Kidney (tissue), 14 donors: ENCODE data around the gene EDNRB. TPM values are rescaled to one million over a fixed set of nuclear protein-coding genes. Genes with fewer than 3 reads are reported as not detected.

ENCODE experiments used
- DNase-seq, 5 donors: peaks; one replicate each; pipeline ENCODE4 v3.0.0-alpha.2; 2013 to 2020
- FAIRE-seq: peaks from 2 replicates; lab custom pipeline; 2012; peaks lifted over from hg19 to GRCh38; lab: Jason Lieb, UNC
- H3K27ac ChIP-seq, 2 donors: one replicate each; pipeline ENCODE4 v1.7.0; 2013; ENCODE audit warnings: low read depth in 2 of 2, low read length in 2 of 2, inconsistent platforms in 1 of 2
- H3K27me3 ChIP-seq: one replicate; pipeline ENCODE4 v1.7.1; 2013; ENCODE audit warnings: low read length, inconsistent platforms; ENCODE audit not compliant: control insufficient read depth, insufficient read depth
- H3K36me3 ChIP-seq, 3 donors: one replicate each; pipeline versions ENCODE4 v1.7.0 to v1.7.1; 2013; ENCODE audit warnings: low read length in 3 of 3, control low read depth in 1 of 3, inconsistent platforms in 1 of 3; ENCODE audit not compliant: insufficient read depth in 3 of 3, control insufficient read depth in 2 of 3
- H3K4me1 ChIP-seq, 3 donors: one replicate each; pipeline versions ENCODE4 v1.7.0 to v1.7.1; 2013; ENCODE audit warnings: low read length in 3 of 3, inconsistent platforms in 1 of 3, low read depth in 1 of 3; ENCODE audit not compliant: control insufficient read depth in 2 of 3, insufficient read depth in 2 of 3
- H3K4me3 ChIP-seq, 3 donors: one replicate each; pipeline versions ENCODE4 v1.7.0 to v1.8.1; 2013; ENCODE audit warnings: low read length in 3 of 3, control low read depth in 1 of 3, inconsistent platforms in 1 of 3
- H3K9ac ChIP-seq, 3 donors: one replicate each; pipeline versions ENCODE4 v1.7.0 to v1.7.1; 2013; ENCODE audit warnings: low read length in 3 of 3, control low read depth in 1 of 3, inconsistent platforms in 1 of 3
- H3K9me3 ChIP-seq, 3 donors: one replicate each; pipeline versions ENCODE4 v1.7.0 to v1.7.1; 2013; ENCODE audit warnings: low read length in 3 of 3, control low read depth in 1 of 3, inconsistent platforms in 1 of 3; ENCODE audit not compliant: control insufficient read depth in 2 of 3, insufficient read depth in 1 of 3
- intact Hi-C: fragments of 100-400 bp; cut with DNase I; formaldehyde crosslinking; loops from one replicate; pipeline ENCODE4 v1.11.1; 2022
- polyA plus RNA-seq: library from polyadenylated mRNA; stranded (reverse); fragments of 350-450 nt; fragmentation: Illumina TruSeq; extraction: RNeasy Lipid Tissue Mini Kit (QIAGEN cat#74804); gene quantifications from one replicate; pipeline ENCODE4 v1.2.3, GENCODE V29; 2014; ENCODE audit warnings: low read depth, low replicate concordance; ENCODE audit not compliant: insufficient read depth
- total RNA-seq: library from RNA; stranded (reverse); fragmentation: NEBNext Ultra II Directional; extraction: Animal tissue kit (Norgen Biotek cat#: 25700); gene quantifications from one replicate; pipeline ENCODE4 v1.2.1, GENCODE V29; 2021
- TF ChIP-seq, protein P1 (sequence below): IDR thresholded peaks from 3 replicates; pipeline ENCODE4 v1.5.1; 2012; ENCODE audit warnings: mild to moderate bottlenecking, moderate library complexity, borderline replicate concordance; ENCODE audit not compliant: insufficient read depth; ENCODE audit errors: extremely low read depth
- donor health status: control.
- donor health status: control.
- donor health status: control.
- donor health status: control.
- donor health status: control.
- donor health status: DM: yes; HTN: yes; CAD: no.
- donor health status: Normal renal cell carcinoma (clear cell type).

The EDNRB gene
- total and polyA plus RNA-seq, 2 donors from 2014 or later: 14.0 to 60.1 TPM

GRCh38 chr13:77909827-77910226, 8.8 kb downstream of the EDNRB start:
- Histone ChIP-seq H3K27me3 (no peaks in the 10 kb centered on the region), H3K36me3 (no peaks in the 10 kb centered on the region), H3K9me3 (no peaks in the 10 kb centered on the region), H3K4me1 (no peaks in the 10 kb centered on the region), H3K27ac (no peak overlapping the region), H3K4me3 (no peak overlapping the region), H3K9ac (no peak overlapping the region)
- intact Hi-C loops: no loop called here
- FAIRE-seq (no peak), DNase-seq (no peak)
- TF ChIP-seq, protein P1, sequence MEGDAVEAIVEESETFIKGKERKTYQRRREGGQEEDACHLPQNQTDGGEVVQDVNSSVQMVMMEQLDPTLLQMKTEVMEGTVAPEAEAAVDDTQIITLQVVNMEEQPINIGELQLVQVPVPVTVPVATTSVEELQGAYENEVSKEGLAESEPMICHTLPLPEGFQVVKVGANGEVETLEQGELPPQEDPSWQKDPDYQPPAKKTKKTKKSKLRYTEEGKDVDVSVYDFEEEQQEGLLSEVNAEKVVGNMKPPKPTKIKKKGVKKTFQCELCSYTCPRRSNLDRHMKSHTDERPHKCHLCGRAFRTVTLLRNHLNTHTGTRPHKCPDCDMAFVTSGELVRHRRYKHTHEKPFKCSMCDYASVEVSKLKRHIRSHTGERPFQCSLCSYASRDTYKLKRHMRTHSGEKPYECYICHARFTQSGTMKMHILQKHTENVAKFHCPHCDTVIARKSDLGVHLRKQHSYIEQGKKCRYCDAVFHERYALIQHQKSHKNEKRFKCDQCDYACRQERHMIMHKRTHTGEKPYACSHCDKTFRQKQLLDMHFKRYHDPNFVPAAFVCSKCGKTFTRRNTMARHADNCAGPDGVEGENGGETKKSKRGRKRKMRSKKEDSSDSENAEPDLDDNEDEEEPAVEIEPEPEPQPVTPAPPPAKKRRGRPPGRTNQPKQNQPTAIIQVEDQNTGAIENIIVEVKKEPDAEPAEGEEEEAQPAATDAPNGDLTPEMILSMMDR: no peak

GRCh38 chr13:77908531-77908930, 10.1 kb downstream of the EDNRB start:
- TF ChIP-seq, protein P1: no peak
- intact Hi-C loops: no loop called here
- Histone ChIP-seq H3K4me3 (no peak overlapping the region), H3K27ac (peak overlapping the region in 1 of 2 donors; percentile 10), H3K9ac (no peak overlapping the region), H3K9me3 (peaks cover 0 to 1% (median 0%) of the 10 kb centered on the region in 3 donors), H3K4me1 (no peaks in the 10 kb centered on the region), H3K27me3 (no peaks in the 10 kb centered on the region), H3K36me3 (no peaks in the 10 kb centered on the region)
- no peak for DNase-seq
- no peak for FAIRE-seq

- Histone ChIP-seq H3K4me3 (no peak overlapping the region), H3K27ac (no peak overlapping the region), H3K9me3 (peaks cover 0 to 3% (median 0%) of the 10 kb centered on the region in 3 donors), H3K27me3 (no peaks in the 10 kb centered on the region), H3K9ac (no peak overlapping the region), H3K36me3 (no peaks in the 10 kb centered on the region), H3K4me1 (no peaks in the 10 kb centered on the region)
- DNase-seq (peak in 1 of 5 donors; percentile 58), FAIRE-seq (no peak)
- TF ChIP-seq, protein P1: no peak
- intact Hi-C loops: no loop called here
Measured at GRCh38 chr13:77907666-77908341, 10.8 kb downstream of the EDNRB start.
